GM23338 (cell line): ENCODE measurements around the gene SSH3. TPM values are rescaled to one million over a fixed set of nuclear protein-coding genes. Genes with fewer than 3 reads are reported as not detected.

ENCODE experiments used
- ATAC-seq: fragments of 200-7000 bp; cut with Tn5 transposase; 3 replicates; pipeline ENCODE4 v1.9.1; 2020
- DNase-seq: peaks from one replicate; pipeline ENCODE4 v3.0.0-alpha.2; 2015; ENCODE audit warnings: low spot score
- H2AFZ ChIP-seq: fragments of 200-600 bp; sonication (generic); 2 replicates; pipeline ENCODE4 v1.8.0; 2016; ENCODE audit warnings: antibody characterized with exemption, mild to moderate bottlenecking, moderate library complexity
- H3F3A ChIP-seq: fragments of 200-600 bp; sonication (generic); replicated peaks from 2 replicates; pipeline ENCODE4 v1.8.0; 2017; ENCODE audit warnings: antibody characterized with exemption, mixed run types, low read depth
- H3K27ac ChIP-seq: fragments of 200-600 bp; sonication (generic); 2 replicates; pipeline ENCODE4 v1.6.1; 2016; ENCODE audit warnings: low read depth
- H3K27me3 ChIP-seq: fragments of 200-600 bp; sonication (generic); 2 replicates; pipeline ENCODE4 v1.8.0; 2016; ENCODE audit warnings: mild to moderate bottlenecking, mixed run types, moderate library complexity; ENCODE audit not compliant: insufficient read depth
- H3K36me3 ChIP-seq: fragments of 200-600 bp; sonication (generic); 2 replicates; pipeline ENCODE4 v1.8.0; 2016; ENCODE audit warnings: mild to moderate bottlenecking; ENCODE audit not compliant: insufficient read depth
- H3K4me1 ChIP-seq: fragments of 200-600 bp; sonication (generic); 2 replicates; pipeline ENCODE4 v1.8.0; 2016; ENCODE audit warnings: mild to moderate bottlenecking, moderate library complexity; ENCODE audit not compliant: insufficient read depth
- H3K4me2 ChIP-seq: fragments of 200-600 bp; sonication (generic); 2 replicates; pipeline ENCODE4 v1.7.1; 2017; ENCODE audit warnings: mixed run types
- H3K4me3 ChIP-seq: fragments of 200-600 bp; sonication (generic); 2 replicates; pipeline ENCODE4 v1.6.1; 2016; ENCODE audit warnings: mixed run types
- H3K79me2 ChIP-seq: fragments of 200-600 bp; sonication (generic); replicated peaks from 2 replicates; pipeline ENCODE4 v1.8.0; 2017; ENCODE audit warnings: mild to moderate bottlenecking; ENCODE audit not compliant: insufficient read depth
- H3K9me2 ChIP-seq: fragments of 200-600 bp; sonication (generic); 2 replicates; pipeline ENCODE4 v1.8.0; 2017; ENCODE audit not compliant: insufficient read depth
- H4K20me1 ChIP-seq: fragments of 200-600 bp; sonication (generic); replicated peaks from 2 replicates; pipeline ENCODE4 v1.8.0; 2017; ENCODE audit warnings: mild to moderate bottlenecking; ENCODE audit not compliant: insufficient read depth
- H3K27ac Mint-ChIP-seq: 2 replicates; pipeline ENCODE4 v1.8.0; 2020; ENCODE audit warnings: inconsistent platforms, mild to moderate bottlenecking, moderate library complexity, mixed read lengths
- H3K27me3 Mint-ChIP-seq: 3 replicates; pipeline ENCODE4 v1.8.0; 2022; ENCODE audit warnings: low read depth, mild to moderate bottlenecking, moderate library complexity, mixed read lengths, inconsistent platforms; ENCODE audit not compliant: insufficient read depth, poor library complexity
- H3K36me3 Mint-ChIP-seq: 3 replicates; pipeline ENCODE4 v1.8.0; 2021; ENCODE audit warnings: low read depth, mild to moderate bottlenecking, inconsistent platforms, moderate library complexity, mixed read lengths
- H3K4me1 Mint-ChIP-seq: 3 replicates; pipeline ENCODE4 v1.8.0; 2020; ENCODE audit warnings: mild to moderate bottlenecking, inconsistent platforms, mixed read lengths
- H3K4me3 Mint-ChIP-seq: 3 replicates; pipeline ENCODE4 v1.8.0; 2021; ENCODE audit warnings: moderate library complexity, mild to moderate bottlenecking, inconsistent platforms, mixed read lengths
- H3K9me3 Mint-ChIP-seq: 3 replicates; pipeline ENCODE4 v1.8.0; 2020; ENCODE audit warnings: moderate library complexity, mild to moderate bottlenecking, inconsistent platforms, mixed read lengths
- CREB1 ChIP-seq: fragments of 250-450 bp; sonication (Bioruptor Pico); IDR thresholded peaks from 2 replicates; pipeline ENCODE4 v1.5.0; 2020; ENCODE audit warnings: low read depth, mild to moderate bottlenecking, moderate library complexity
- CTCF ChIP-seq, 2 experiments: fragments of 200-600 bp in 1 of 2; sonication (generic) in 1 of 2; conservative IDR thresholded peaks; 2 replicates each; pipeline versions ENCODE4 v1.5.1 to v1.6.1; 2016 to 2017; ENCODE audit warnings: antibody characterized with exemption in 2 of 2, low read depth in 2 of 2, mild to moderate bottlenecking in 2 of 2, moderate library complexity in 1 of 2
- EZH2phosphoT487 ChIP-seq: fragments of 200-600 bp; sonication (generic); IDR thresholded peaks from one replicate; pipeline ENCODE4 v1.8.1; 2018; ENCODE audit warnings: antibody characterized with exemption; ENCODE audit not compliant: unreplicated experiment
- JUNB ChIP-seq: IDR thresholded peaks from one replicate; pipeline ENCODE4 v1.6.1; 2016; ENCODE audit warnings: antibody characterized with exemption; ENCODE audit not compliant: unreplicated experiment
- NANOG ChIP-seq: IDR thresholded peaks from 2 replicates; pipeline ENCODE4 v1.6.1; 2016; ENCODE audit warnings: antibody characterized with exemption, borderline replicate concordance
- POLR2AphosphoS5 ChIP-seq: IDR thresholded peaks from 2 replicates; pipeline ENCODE4 v1.6.1; 2016; ENCODE audit warnings: antibody characterized with exemption, low read depth
- REST ChIP-seq: IDR thresholded peaks from one replicate; pipeline ENCODE4 v1.6.1; 2018; ENCODE audit warnings: antibody characterized with exemption; ENCODE audit not compliant: unreplicated experiment
- ZNF462 ChIP-seq: fragments of 250-450 bp; sonication (Bioruptor Pico); IDR thresholded peaks from 2 replicates; pipeline ENCODE4 v1.5.0; 2020; ENCODE audit warnings: mild to moderate bottlenecking, moderate library complexity
- polyA plus RNA-seq: library from polyadenylated mRNA; unstranded; fragments of >200 nt; fragmentation: Nextera tagmentation; extraction: Ambion mirVana; gene quantifications from 2 replicates; pipeline ENCODE4 v1.2.1, GENCODE V29; 2016
- total RNA-seq: library from RNA; depleted of rRNA; stranded (reverse); fragments of >200 nt; shearing (Covaris generic); gene quantifications from 2 replicates; pipeline ENCODE4 v1.2.3, GENCODE V29; 2014

SSH3 gene
- total and polyA plus RNA-seq, 2 experiments from 2014 or later = 17.8 to 40.0 TPM

- TF ChIP-seq CTCF (conservative IDR thresholded peaks at IDR 0.05; ENCODE audit: low read depth in 2 of 2) = no peak
- TF ChIP-seq EZH2phosphoT487 = no peak
- no peak for TF ChIP-seq POLR2AphosphoS5
- TF ChIP-seq NANOG = no peak
- no peak for TF ChIP-seq CREB1 (CRISPR knock-in tag)
- no peak for TF ChIP-seq REST
- no peak for TF ChIP-seq JUNB
Observed at GRCh38 chr11:67307545-67308001, 4.2 kb downstream of the SSH3 start (continued).

GRCh38 chr11:67308031-67308866 is 4.9 kb downstream of the SSH3 start:
- Histone ChIP-seq H3K4me3 (no peak overlapping the region), H3K4me2 (no peak overlapping the region), H3K27ac (no peak overlapping the region), H2AFZ (no peak overlapping the region), H3K9me2 (no peaks in the 10 kb centered on the region), H3F3A (no peaks in the 10 kb centered on the region), H3K36me3 (no peaks in the 10 kb centered on the region), H3K27me3 (no peaks in the 10 kb centered on the region), H3K4me1 (peaks cover 5% of the 10 kb centered on the region; the same call in 1 of the 2 replicates), H4K20me1 (no peaks in the 10 kb centered on the region), H3K79me2 (no peaks in the 10 kb centered on the region)
- Mint-ChIP-seq H3K27me3 (peaks cover 11% of the 10 kb centered on the region), H3K27ac (no peak overlapping the region), H3K4me1 (no peaks in the 10 kb centered on the region; the same call in 2 of the 3 replicates), H3K9me3 (no peaks in the 10 kb centered on the region), H3K36me3 (no peaks in the 10 kb centered on the region), H3K4me3 (no peak overlapping the region)
- ATAC-seq (no peak), DNase-seq (no peak)
- TF ChIP-seq ZNF462 (CRISPR knock-in tag) (no peak), JUNB (no peak)
